Measurements from ENCODE around the gene ITSN1.

ITSN1 gene

DNA sequence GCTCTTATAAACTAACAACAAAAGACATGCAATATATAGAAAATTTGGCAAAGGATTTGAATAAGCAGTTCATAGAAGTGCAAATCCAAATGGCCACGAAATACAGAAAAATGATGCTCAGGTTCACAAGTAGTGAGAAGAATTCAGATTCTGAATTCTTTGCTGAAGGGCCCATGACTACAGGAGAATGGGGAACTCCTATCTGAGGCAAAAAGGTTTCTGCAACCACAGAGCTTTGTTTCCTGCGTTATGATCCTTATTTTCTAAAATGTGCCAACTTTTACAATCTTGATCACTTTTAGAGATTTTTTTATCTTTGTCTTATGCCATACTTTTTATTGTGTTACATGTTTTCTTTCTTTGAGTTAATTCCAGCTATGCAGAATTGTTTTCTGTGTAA, 91.3 kb downstream of the ITSN1 start:
- DNase-seq = no peak

DNA sequence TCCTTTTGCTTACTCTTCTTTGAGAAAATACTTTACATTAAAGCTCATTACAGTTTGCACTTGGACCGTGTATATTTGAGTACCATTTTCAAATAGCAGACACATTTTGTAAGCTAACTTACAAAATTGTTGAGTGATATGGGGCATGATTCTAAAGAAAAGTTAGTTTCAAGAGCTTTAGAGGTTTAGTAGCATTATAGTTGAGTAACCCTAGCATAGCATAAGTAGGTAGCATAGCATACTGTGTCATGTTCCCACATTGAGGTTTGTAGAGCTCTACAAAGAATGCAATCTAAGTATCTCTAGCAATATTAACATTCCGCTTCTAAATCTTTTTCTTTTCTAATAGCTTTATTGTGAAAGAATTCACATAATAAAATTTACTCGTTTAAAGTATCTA, 92.0 kb downstream of the ITSN1 start:
- no peak for DNase-seq

DNA sequence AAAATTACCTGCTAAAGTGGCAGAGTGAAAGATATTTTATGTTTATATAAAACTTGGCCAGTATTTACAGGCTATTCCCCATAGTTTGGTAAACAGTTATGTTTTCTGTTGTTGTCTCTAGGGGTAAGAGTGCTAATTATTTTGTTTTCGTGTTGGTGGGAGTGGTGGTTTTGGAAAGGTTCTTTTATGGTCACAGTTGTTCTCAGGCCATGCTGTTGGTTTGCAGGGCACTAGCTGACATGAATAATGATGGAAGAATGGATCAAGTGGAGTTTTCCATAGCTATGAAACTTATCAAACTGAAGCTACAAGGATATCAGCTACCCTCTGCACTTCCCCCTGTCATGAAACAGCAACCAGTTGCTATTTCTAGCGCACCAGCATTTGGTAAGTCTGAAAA, 92.5 kb downstream of the ITSN1 start:
- DNase-seq = no peak

DNA sequence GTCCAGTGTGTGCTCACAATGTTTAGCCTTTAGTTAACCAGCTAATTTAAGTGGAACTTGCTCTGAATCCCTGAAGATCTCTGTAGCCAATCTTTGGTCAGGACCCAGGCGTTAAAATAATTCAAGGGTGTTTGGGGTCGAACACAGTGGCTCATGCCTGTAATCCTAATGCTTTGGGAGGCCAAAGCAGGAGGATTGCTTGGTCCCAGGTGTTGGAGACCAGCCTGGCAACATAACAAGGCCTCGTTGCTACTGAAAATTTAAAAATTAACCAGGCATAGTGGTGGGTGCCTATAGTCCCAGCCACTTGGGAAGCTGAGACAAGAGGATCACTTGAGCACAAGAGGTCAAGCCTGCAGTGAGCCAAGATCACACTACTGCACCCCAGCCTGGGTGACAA, 94.3 kb downstream of the ITSN1 start:
- no peak for DNase-seq

DNA sequence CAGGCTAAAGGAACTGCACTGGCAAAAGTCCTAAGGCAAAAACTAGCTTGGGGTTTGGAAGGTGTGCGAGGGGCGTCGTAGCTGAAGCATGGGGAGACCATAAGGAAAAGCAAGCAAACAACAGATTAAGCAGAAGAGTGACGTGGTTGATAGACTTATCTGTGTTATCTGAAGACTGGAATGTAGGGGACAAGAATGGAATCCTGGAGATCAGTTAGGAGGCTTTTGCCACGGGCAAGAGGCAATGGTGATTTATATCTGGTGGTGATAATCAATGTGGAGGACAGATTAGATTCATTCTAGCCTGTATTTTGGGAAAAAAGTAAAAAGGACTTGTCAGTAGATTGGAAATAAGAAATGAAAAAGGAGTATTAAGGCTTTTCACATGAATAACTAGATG, 97.4 kb downstream of the ITSN1 start:
- no peak for DNase-seq

DNA sequence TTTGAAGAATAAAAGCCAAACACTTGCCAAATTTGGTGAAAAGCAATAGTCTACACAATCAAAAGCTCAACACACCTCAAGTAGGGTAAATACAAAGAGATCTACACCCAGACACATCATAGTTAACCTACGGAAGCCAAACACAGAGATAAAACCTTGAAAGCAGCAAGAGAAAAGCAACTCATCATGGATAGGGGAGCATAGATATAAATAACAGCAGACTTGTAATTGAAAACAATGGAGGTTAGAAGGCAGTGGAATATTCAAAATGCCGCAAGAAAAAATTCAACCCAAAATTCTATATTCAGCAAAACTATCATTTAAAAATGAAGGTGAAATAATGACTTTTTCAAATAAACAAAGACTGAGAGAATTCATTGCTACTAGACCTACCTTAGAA, 105.1 kb downstream of the ITSN1 start:
- no peak for DNase-seq

DNA sequence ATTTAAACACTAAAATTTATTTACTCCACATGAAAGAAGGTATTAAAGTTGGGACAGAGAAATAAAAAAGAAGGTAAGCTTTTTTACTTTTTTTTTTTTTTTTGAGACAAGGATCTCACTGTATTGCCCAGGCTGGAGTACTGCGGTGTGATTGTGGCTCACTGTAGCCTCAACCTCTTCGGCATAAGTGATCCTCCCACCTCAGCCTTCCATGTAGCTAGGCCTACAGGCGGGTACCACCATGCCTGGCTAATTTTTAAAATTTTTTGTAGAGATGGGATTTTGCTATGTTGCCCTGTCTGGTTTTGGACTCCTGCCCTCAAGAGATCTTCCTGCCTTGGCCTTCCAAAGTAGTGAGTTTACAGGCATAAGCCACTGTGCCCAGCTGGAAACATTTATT, 106.6 kb downstream of the ITSN1 start:
- DNase-seq = no peak

DNA sequence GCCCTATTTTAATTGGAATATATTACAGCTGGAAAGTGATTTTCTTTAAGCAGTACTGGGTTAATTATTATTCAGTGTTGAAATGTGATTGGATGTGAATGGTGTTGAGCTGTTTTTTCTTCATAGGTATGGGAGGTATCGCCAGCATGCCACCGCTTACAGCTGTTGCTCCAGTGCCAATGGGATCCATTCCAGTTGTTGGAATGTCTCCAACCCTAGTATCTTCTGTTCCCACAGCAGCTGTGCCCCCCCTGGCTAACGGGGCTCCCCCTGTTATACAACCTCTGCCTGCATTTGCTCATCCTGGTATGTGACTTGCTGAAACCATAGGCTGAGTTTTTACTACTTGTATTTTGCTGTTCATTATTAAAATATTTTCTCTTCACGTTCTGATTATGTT, 107.7 kb downstream of the ITSN1 start:
- DNase-seq = no peak

DNA sequence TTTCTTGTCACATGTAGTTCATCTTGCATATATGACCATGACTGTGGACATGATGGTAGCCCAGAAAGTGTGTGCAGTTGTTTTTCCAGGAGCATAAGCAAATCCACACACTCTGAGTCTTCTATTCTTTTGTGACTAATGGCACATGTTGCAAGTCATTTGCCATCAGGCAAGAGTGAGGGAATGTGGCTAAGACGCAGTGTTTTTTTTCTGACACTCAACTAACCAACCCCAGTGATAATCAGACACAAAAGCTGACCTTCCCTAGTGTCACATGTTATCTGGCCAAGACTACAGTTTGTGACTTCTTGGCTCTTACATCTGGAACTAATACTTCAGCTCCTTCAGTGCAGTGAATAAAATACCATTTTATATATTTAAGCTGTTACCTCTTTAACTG, 108.8 kb downstream of the ITSN1 start:
- no peak for DNase-seq

DNA sequence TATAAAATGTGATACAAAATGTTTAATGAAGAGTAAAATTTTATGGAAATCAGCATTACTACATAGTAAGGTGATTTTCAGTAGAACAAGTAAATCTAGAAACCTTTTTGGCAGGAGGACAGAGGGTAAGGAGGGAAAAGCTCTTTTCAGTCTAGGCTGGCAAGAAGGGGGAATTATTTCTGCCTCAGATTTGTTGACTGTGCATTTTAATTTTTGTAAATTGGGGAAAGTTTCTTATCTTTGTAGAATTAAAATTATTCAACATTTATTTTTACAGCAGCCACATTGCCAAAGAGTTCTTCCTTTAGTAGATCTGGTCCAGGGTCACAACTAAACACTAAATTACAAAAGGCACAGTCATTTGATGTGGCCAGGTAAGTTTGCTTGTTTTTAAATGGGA, 109.2 kb downstream of the ITSN1 start:
- no peak for DNase-seq

DNA sequence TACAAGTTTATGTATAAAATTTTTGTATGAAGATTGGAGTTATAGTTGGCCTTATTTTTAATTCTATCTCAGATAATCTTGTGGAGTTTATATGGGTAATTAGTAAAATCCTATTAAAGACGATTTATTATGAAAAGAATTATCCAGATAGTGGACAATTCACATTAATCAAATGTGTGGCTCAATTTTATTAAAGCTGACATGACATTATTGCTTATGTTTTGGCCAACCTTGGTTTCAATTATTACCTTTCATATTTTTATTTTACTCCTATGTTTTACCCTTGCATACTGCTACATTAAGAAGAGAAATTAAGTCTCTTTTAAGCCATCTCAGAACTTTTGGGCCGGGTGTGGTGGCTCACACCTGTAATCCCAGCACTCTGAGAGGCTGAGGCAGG, 110.0 kb downstream of the ITSN1 start:
- DNase-seq = no peak

DNA sequence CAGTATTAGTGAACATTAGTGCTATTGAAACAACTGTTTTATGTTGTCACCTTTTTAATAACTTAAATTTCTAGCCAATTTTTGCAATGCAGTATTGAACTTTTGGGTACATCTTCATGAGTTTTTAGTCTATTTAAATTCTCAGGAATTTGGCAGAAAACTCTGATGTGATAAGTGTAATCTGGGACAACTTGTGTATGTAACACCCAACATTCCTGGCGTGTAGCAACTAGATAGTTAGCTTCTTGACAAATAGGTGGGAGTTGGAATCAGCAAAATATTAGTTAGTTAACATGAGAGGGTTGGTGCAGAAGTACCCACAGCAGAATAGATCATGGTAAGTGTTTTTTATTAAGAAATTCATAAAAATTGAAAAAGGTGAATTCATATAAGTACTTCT, 111.6 kb downstream of the ITSN1 start:
- DNase-seq = no peak

DNA sequence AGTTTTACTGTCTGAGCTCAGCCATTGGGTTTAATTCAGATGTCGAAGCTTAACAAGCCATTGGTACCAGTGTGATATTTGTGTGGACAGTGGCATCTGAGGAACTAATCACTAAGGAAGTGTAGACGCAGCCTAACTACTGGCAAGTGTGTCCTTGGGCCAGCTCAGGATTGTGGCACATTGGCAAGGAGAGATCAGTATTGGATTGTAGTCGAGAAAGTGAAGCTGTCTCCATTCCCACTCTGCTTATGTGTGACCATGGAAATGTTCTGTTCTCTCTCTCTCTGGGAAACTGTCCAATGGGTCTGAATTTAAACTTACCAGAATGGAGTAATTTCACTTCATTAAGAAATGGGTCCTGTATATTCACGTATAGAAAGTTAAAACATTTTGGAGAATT, 112.2 kb downstream of the ITSN1 start:
- DNase-seq = no peak

DNA sequence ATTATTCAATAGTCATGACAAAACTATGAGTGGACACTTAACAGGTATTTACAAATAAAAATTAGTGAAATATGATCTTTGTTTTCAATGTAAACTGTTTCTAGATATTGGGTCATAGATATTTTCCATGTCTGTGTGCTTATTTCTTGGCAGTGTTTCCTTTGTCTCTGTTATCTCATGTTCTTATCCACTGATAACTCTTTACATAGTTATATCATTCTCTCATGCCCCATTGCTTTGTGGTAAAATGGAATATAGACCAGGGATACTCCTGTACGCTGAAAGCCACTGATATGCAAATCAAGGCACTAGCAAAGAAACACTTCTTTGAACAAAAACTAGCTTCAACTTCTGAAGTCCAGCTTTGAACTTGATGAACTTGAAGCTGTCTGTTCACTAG, 113.1 kb downstream of the ITSN1 start:
- no peak for DNase-seq

DNA sequence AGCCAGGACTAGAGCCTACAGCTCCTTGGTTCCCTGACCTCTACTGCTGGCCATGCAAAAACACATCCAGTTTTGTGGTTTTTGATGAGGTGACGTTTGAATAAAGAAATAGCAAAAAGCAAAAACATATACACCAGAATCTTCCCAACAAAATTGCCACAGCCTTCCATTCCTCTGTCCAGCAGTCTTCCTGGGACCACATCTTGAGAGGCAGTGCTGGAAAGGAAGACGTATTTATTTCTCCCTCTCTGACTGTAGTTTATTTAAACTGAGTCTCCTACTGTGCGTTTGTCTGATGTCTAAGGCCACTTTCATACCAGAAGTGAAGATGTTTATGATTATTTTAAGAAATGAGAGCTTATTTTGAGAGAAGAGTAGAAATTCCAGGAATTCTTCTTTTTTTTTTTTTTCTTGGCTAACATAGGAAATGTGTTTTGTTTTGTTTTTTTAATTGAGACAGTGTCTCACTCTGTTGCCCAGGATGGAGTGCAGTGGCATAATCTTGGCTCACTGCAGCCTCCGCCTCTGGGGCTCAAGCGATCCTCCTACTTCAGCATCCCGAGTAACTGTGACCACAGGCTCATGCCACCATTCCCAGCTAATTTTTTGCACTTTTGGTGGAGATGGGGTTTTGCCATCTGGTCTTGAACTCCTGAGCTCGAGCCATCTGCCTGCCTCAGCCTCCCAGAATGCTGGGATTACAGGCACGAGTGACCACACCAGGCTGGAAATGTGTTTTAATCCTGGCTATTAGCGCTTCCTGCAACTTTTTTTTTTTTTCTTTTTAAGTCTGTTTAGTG, 118.5 kb downstream of the ITSN1 start:
- DNase-seq = no peak

DNA sequence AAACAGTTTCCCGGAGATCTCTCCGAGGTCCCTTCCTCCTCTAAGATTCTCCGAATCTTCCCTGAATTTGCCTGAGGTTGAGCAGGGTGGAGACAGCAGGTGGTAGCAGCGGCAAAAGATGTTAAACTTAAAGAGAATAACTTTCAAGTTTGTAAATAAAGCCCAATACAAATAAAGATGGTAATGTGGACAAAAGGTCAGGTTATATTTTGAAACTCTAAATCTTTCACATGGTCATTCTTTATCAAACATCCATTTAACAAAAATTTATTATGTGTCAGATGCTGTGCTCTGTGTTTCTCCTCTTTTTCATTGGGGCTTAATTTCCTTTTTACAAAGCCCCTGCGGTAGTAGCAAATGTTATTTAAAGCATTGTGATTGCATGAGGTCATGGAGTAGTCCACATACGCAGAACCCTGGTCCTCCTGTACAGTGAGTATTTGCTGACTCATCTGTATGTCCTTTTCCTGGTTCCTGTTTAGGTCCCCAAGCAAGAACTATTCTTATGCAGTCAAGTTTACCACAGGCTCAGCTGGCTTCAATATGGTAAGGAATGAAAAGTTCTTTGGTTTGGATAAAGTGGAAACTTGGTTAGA, 119.2 kb downstream of the ITSN1 start:
- DNase-seq = no peak

DNA sequence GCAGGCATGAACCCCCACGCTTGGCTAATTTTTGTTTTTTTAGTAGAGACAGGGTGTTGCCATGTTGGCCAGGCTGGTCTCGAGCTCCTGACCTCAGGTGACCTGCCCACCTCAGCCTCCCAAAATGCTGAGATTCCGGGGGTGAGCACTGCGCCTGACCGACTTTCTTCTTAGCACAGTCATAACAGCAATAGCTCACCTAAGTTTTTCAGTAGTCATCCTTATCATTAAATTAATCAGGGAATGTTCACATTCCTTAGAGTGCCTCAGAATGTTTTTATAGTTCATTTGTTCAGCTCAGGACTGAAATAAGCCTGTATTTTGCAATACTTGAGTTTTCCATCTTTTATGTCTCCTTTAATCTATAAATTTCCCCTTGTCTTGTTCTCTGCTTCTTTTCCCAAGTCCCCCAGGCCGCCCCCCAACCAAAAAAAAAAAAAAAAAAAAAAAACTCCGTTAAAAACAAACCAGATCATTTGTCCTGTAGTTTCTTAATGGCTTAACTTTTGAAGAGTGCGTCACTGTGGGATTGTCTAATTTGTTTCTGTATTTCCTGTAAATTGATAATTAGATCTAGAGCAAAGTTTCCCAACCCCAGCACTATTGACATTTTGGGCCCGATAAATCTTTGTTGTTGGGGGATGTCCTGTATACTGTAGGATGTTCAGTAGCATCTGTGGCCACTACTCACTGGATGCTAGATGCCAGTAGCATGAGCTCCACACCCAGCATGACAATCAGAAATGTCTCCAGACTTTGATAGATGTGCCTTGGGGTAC, 120.7 kb downstream of the ITSN1 start:
- DNase-seq = no peak

DNA sequence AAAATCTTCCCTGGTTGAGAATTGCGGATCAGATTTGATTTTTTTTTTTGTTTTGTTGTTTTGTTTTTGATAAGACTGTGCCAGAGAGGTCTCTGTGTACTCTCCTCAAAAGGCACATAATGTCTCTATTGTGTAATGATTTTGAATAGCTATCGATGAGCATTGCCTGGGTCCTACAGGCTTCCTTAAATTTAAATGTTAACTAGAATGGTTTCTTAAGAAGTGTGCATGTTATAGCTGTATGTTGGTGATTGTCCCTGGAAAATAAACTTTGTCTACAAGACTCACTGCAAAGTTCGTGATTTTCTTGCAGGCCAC, 121.2 kb downstream of the ITSN1 start:
- DNase-seq = no peak

DNA sequence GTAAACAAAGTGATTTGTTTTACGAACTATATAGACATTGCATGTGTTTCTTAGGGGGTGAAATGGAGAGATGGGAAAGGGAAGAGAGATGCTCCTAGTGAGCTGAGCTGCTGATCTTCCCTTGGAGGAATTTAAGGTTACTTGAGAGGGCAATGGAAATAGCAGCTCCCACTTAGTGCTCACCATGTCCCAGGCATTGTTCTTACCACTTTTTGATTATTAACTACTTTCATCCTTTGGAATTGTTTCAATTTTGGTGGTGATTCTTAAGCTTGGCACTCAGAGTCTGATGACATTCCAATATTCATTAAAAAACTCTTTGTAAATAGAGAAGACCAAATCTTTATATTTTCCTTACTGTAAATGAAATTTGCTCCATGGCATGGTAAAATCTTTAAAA, 124.9 kb downstream of the ITSN1 start:
- no peak for DNase-seq

DNA sequence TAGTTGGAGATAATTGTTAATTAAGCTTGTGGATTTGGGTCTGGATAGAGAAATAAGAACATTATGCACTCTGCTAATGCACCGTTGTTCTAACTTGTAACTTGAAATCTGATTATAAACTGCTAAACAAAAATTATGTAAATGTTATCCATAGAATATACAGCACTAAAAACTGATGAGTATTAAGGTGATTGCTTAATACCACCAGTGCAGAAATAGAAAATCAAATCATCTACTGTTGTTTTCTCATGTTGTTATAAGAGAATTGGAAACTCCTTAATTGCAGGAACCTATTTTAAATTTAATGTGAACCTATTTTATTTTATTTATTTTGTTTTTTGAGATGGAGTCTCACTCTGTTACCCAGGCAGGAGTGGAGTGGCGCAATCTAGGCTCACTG, 125.7 kb downstream of the ITSN1 start:
- no peak for DNase-seq

DNA sequence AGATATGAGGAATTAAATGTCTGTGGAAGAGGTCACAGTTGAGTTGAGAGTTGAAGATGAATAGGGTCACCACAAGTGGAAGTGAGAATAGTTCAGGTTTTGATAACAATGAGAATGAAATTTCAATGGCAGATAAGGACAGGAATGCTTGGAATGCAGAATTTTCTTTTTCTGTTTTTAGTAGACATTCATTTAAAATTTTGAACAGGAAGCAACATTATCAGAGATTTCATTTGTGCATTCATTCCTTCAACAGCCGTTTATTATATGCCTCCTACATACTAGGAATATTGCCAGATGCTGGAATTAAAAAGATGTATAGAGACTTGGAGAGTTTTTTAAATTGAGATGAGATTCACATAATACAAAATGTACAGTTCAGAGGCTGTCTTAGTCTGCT, 126.8 kb downstream of the ITSN1 start:
- DNase-seq = no peak

DNA sequence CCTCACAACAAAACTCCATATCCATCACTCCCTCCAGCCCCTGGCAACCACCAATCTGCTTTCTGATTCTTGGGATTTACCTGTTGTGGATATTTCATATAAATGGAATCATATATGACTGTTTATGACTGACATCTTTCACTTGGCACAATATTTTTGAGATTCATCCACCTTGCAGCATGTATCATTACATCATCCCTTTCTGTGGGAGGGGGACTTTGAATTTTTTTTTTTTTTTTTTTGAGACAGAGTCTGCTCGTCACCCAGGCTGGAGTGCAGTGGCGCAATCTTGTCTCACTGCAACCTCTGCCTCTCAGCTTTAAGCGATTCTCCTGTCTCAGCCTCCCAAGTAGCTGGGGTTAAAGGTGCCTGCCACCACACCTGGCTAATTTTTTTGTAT, 128.2 kb downstream of the ITSN1 start:
- DNase-seq = no peak

DNA sequence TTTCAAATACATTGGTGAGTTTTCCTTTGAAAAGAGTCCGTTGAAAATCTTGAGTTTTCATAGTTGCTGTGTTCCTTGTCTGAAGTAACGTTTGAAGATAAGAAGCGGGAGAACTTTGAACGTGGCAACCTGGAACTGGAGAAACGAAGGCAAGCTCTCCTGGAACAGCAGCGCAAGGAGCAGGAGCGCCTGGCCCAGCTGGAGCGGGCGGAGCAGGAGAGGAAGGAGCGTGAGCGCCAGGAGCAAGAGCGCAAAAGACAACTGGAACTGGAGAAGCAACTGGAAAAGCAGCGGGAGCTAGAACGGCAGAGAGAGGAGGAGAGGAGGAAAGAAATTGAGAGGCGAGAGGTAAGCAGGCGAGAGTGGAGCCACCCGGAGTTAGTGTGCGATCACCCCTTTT, 129.7 kb downstream of the ITSN1 start:
- DNase-seq = no peak

DNA sequence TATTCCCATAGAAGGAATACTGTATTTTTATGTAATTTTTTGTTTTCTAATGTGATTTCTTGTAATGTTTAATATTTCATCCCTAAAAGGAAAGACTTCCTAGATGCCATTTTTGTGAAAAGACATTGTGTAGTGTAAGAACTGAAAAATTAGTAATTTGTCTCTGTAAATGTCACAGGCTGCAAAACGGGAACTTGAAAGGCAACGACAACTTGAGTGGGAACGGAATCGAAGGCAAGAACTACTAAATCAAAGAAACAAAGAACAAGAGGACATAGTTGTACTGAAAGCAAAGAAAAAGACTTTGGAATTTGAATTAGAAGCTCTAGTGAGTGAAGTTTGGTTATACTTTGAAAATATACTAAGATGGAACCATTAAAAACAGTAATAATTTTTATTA, 132.2 kb downstream of the ITSN1 start:
- no peak for DNase-seq
